NCI-H128 (cell line): Measurements from ENCODE around the gene PNPLA7.
A peak's percentile ranks its signal among the peaks of the same experiment; 100 is the strongest.
"Not testable (repeated sequence)": the region's sequence is repeated elsewhere in the genome, so short reads cannot be mapped to it uniquely, and the experiment has no call there.

ENCODE experiments used
- DNase-seq: peaks from one replicate; lab custom pipeline; 2025; ENCODE audit not compliant: unreplicated experiment; lab: John Stamatoyannopoulos, UW

PNPLA7 gene

GRCh38 chr9:137550231-137550621 is at the start of gene PNPLA7:
PNPLA7 (minus strand) TSS chr9:137550402; CDS start chr9:137550197, 205 bp downstream.
- peak; percentile 54 for DNase-seq

GRCh38 chr9:137598943-137599342 is 48.7 kb upstream of the PNPLA7 start:
- no peak for DNase-seq

GRCh38 chr9:137596577-137596976 is 46.4 kb upstream of the PNPLA7 start:
- DNase-seq = not testable (repeated sequence)

GRCh38 chr9:137593176-137593575 is 43.0 kb upstream of the PNPLA7 start:
- no peak for DNase-seq

GRCh38 chr9:137592767-137593166 is 42.6 kb upstream of the PNPLA7 start:
- DNase-seq = no peak

GRCh38 chr9:137590469-137591383 is 40.5 kb upstream of the PNPLA7 start, which contains the start of gene ZMYND19:
ZMYND19 (minus strand) TSS chr9:137590512; CDS start chr9:137590263, 249 bp downstream.
- DNase-seq = peak; percentile 75

GRCh38 chr9:137590123-137590468 is 39.9 kb upstream of the PNPLA7 start:
- DNase-seq = no peak

GRCh38 chr9:137589441-137590122 is 39.4 kb upstream of the PNPLA7 start:
- no peak for DNase-seq

GRCh38 chr9:137588891-137589290 is 38.7 kb upstream of the PNPLA7 start:
- no peak for DNase-seq

GRCh38 chr9:137588311-137588710 is 38.1 kb upstream of the PNPLA7 start:
- DNase-seq = no peak

- no peak for DNase-seq
Measured at GRCh38 chr9:137586854-137587253, 36.7 kb upstream of the PNPLA7 start.

GRCh38 chr9:137583957-137584356 is 33.8 kb upstream of the PNPLA7 start:
- no peak for DNase-seq

GRCh38 chr9:137583347-137583746 is 33.1 kb upstream of the PNPLA7 start:
- no peak for DNase-seq

- no peak for DNase-seq
Measured at GRCh38 chr9:137582286-137582860, 32.2 kb upstream of the PNPLA7 start.

- no peak for DNase-seq
Measured at GRCh38 chr9:137581361-137582285, 31.4 kb upstream of the PNPLA7 start.

- DNase-seq = no peak
Measured at GRCh38 chr9:137580954-137581322, 30.7 kb upstream of the PNPLA7 start.

- no peak for DNase-seq
Measured at GRCh38 chr9:137580209-137580953, 30.2 kb upstream of the PNPLA7 start.

GRCh38 chr9:137579259-137579604 is 29.0 kb upstream of the PNPLA7 start:
- DNase-seq = no peak

- peak; percentile 76 for DNase-seq
Measured at GRCh38 chr9:137578518-137579258, 28.5 kb upstream of the PNPLA7 start, which contains the start of gene DPH7. DPH7 (minus strand) TSS chr9:137578925; CDS start chr9:137578777, 148 bp downstream.
